GM12878 (cell line): ENCODE results near the gene KCNMB2. TPM values are rescaled to one million over a fixed set of nuclear protein-coding genes. Genes with fewer than 3 reads are reported as not detected.

Experiments used
- CREB1 ChIP-seq: IDR thresholded peaks from 2 replicates; pipeline ENCODE4 v1.6.1; 2012; ENCODE audit warnings: low read depth, mild to moderate bottlenecking, inconsistent platforms
- MEF2A ChIP-seq: IDR thresholded peaks from 2 replicates; pipeline ENCODE4 v1.6.1; 2011; ENCODE audit warnings: low read depth, mild to moderate bottlenecking, low read length, moderate library complexity; ENCODE audit not compliant: insufficient read depth
- NBN ChIP-seq: fragments of 450-650 bp; IDR thresholded peaks from 2 replicates; pipeline ENCODE4 v1.6.1; 2016
- PAX5 ChIP-seq: IDR thresholded peaks from 2 replicates; pipeline ENCODE4 v1.6.1; 2011; ENCODE audit warnings: low read depth, low read length, borderline replicate concordance
- RUNX3 ChIP-seq: IDR thresholded peaks from 2 replicates; pipeline ENCODE4 v1.6.1; 2012; ENCODE audit warnings: low read length, inconsistent platforms
- TARDBP ChIP-seq: IDR thresholded peaks from 2 replicates; pipeline ENCODE4 v1.6.1; 2016; ENCODE audit warnings: borderline replicate concordance
- ZNF24 ChIP-seq: fragments of 450-650 bp; IDR thresholded peaks from 2 replicates; pipeline ENCODE4 v1.6.1; 2017; ENCODE audit warnings: antibody characterized with exemption, mild to moderate bottlenecking
- polyA plus RNA-seq, 11 experiments: library from polyadenylated mRNA; depleted of rRNA in 4 of 11; unstranded in 6 of 11; stranded (reverse) in 5 of 11; fragments of >200 nt; fragmentation: Nextera tagmentation in 4 of 11; fragmentation: Illumina TruSeq in 1 of 11; extraction: Ambion mirVana in 4 of 11; extraction: Trizol in 1 of 11; gene quantifications; 1 replicate in 1 of 11; 2 replicates in 10 of 11; pipeline versions ENCODE4 v1.2.1 to v1.2.3, GENCODE V29; 2011 to 2016; ENCODE audit warnings: inconsistent platforms in 2 of 11, missing spikeins in 2 of 11, low read depth in 1 of 11
- total RNA-seq, 4 experiments: library from RNA; depleted of rRNA in 3 of 4; stranded (reverse); fragments of >200 nt in 3 of 4; fragmentation: Illumina TruSeq in 1 of 4; extraction: Trizol in 1 of 4; gene quantifications; 2 replicates each; pipeline versions ENCODE4 v1.2.1 to v1.2.3, GENCODE V29; 2013 to 2021
- TF ChIP-seq, protein P1 (sequence below): fragments of 450-650 bp; formaldehyde crosslinking; IDR thresholded peaks from 2 replicates; pipeline ENCODE4 v1.5.0; 2022; ENCODE audit warnings: mild to moderate bottlenecking, missing genetic modification characterization
- TF ChIP-seq, protein P2 (sequence below): fragments of 450-650 bp; IDR thresholded peaks from 2 replicates; pipeline ENCODE4 v1.6.1; 2017; ENCODE audit warnings: mild to moderate bottlenecking, moderate library complexity
- TF ChIP-seq, protein P3 (sequence below): fragments of 450-650 bp; IDR thresholded peaks from 2 replicates; pipeline ENCODE4 v1.6.1; 2016; ENCODE audit warnings: mild to moderate bottlenecking, moderate library complexity, borderline replicate concordance

Gene KCNMB2
- total and polyA plus RNA-seq, 10 of the 15 experiments (the other 5 are each of a cell fraction or from before 2014, with no cell fraction given): 0.22 to 18.8 (median 11.0) TPM

DNA sequence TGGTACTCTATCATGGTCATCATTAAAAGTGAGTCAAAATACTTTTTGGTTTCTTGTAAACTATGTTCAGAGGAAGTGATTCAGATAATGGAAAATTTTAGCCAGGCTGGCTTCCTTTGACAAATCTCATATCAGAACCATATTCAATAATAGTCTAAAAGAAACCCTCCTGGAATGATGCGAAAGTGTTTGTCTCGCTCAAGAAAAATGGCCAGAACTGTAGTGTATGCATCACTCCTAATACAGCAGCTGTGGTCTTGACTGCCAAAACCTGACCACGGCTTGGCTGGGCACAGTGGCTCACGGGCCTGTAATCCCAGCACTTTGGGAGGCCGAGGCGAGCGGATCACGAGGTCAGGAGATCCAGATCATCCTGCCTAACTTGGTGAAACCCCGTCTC is 35.6 kb upstream of the KCNMB2 start (continued):
- TF ChIP-seq, protein P1, sequence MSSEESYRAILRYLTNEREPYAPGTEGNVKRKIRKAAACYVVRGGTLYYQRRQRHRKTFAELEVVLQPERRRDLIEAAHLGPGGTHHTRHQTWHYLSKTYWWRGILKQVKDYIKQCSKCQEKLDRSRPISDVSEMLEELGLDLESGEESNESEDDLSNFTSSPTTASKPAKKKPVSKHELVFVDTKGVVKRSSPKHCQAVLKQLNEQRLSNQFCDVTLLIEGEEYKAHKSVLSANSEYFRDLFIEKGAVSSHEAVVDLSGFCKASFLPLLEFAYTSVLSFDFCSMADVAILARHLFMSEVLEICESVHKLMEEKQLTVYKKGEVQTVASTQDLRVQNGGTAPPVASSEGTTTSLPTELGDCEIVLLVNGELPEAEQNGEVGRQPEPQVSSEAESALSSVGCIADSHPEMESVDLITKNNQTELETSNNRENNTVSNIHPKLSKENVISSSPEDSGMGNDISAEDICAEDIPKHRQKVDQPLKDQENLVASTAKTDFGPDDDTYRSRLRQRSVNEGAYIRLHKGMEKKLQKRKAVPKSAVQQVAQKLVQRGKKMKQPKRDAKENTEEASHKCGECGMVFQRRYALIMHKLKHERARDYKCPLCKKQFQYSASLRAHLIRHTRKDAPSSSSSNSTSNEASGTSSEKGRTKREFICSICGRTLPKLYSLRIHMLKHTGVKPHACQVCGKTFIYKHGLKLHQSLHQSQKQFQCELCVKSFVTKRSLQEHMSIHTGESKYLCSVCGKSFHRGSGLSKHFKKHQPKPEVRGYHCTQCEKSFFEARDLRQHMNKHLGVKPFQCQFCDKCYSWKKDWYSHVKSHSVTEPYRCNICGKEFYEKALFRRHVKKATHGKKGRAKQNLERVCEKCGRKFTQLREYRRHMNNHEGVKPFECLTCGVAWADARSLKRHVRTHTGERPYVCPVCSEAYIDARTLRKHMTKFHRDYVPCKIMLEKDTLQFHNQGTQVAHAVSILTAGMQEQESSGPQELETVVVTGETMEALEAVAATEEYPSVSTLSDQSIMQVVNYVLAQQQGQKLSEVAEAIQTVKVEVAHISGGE (CRISPR knock-in tag): no peak
- no peak for TF ChIP-seq ZNF24
- TF ChIP-seq PAX5: no peak
- no peak for TF ChIP-seq MEF2A
- no peak for TF ChIP-seq NBN
- TF ChIP-seq, protein P2, sequence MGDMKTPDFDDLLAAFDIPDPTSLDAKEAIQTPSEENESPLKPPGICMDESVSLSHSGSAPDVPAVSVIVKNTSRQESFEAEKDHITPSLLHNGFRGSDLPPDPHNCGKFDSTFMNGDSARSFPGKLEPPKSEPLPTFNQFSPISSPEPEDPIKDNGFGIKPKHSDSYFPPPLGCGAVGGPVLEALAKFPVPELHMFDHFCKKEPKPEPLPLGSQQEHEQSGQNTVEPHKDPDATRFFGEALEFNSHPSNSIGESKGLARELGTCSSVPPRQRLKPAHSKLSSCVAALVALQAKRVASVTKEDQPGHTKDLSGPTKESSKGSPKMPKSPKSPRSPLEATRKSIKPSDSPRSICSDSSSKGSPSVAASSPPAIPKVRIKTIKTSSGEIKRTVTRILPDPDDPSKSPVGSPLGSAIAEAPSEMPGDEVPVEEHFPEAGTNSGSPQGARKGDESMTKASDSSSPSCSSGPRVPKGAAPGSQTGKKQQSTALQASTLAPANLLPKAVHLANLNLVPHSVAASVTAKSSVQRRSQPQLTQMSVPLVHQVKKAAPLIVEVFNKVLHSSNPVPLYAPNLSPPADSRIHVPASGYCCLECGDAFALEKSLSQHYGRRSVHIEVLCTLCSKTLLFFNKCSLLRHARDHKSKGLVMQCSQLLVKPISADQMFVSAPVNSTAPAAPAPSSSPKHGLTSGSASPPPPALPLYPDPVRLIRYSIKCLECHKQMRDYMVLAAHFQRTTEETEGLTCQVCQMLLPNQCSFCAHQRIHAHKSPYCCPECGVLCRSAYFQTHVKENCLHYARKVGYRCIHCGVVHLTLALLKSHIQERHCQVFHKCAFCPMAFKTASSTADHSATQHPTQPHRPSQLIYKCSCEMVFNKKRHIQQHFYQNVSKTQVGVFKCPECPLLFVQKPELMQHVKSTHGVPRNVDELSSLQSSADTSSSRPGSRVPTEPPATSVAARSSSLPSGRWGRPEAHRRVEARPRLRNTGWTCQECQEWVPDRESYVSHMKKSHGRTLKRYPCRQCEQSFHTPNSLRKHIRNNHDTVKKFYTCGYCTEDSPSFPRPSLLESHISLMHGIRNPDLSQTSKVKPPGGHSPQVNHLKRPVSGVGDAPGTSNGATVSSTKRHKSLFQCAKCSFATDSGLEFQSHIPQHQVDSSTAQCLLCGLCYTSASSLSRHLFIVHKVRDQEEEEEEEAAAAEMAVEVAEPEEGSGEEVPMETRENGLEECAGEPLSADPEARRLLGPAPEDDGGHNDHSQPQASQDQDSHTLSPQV: no peak
- no peak for TF ChIP-seq TARDBP
- TF ChIP-seq CREB1: no peak
- TF ChIP-seq, protein P3, sequence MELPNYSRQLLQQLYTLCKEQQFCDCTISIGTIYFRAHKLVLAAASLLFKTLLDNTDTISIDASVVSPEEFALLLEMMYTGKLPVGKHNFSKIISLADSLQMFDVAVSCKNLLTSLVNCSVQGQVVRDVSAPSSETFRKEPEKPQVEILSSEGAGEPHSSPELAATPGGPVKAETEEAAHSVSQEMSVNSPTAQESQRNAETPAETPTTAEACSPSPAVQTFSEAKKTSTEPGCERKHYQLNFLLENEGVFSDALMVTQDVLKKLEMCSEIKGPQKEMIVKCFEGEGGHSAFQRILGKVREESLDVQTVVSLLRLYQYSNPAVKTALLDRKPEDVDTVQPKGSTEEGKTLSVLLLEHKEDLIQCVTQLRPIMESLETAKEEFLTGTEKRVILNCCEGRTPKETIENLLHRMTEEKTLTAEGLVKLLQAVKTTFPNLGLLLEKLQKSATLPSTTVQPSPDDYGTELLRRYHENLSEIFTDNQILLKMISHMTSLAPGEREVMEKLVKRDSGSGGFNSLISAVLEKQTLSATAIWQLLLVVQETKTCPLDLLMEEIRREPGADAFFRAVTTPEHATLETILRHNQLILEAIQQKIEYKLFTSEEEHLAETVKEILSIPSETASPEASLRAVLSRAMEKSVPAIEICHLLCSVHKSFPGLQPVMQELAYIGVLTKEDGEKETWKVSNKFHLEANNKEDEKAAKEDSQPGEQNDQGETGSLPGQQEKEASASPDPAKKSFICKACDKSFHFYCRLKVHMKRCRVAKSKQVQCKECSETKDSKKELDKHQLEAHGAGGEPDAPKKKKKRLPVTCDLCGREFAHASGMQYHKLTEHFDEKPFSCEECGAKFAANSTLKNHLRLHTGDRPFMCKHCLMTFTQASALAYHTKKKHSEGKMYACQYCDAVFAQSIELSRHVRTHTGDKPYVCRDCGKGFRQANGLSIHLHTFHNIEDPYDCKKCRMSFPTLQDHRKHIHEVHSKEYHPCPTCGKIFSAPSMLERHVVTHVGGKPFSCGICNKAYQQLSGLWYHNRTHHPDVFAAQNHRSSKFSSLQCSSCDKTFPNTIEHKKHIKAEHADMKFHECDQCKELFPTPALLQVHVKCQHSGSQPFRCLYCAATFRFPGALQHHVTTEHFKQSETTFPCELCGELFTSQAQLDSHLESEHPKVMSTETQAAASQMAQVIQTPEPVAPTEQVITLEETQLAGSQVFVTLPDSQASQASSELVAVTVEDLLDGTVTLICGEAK: no peak
- no peak for TF ChIP-seq RUNX3
